Measurements from ENCODE around the gene OSMR. TPM values are rescaled to one million over a fixed set of nuclear protein-coding genes. Genes with fewer than 3 reads are reported as not detected.

The OSMR gene
- total and polyA plus RNA-seq, 2 experiments from 2014 or later, result 37.3 to 52.5 TPM

DNA sequence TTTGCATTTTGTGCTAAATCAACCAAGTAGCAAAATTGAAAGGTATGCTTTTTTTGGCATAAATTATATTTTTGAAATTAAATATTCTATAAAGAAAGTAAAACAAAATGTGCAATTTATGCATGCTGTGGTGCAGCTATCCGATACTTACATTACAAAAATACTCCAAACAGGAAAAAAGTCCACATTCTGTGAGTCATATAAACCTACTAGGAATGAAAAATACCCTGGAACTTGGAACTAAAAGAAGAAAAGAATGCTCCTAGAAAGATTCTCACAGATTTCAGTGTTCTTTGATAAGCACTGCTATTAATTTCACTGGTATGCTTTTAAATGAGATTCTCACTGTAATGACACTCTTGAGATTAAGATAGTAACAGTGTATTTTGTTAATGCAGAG lies 92.6 kb downstream of the OSMR start:
- H3K9ac ChIP-seq, result no peak overlapping the region

DNA sequence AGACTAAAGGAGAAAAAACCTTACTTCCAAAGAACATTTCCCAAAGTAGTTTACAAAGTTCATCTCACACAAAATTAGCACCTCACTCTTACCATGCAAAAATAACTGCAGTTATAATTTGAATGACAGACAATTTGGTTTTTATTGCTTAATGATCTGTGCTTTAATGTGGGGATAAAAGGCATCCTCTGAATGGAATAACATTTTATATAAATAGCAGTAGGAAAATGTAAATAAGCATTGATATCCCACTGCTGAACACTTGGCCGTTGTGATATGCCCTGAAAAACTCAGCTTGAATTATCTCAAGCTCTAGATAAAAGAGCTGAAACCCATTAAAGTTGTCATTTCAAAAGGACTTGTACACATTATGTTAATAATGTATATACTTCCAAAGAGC lies 93.2 kb downstream of the OSMR start:
- DNase-seq, result no peak
- Histone ChIP-seq H3K79me2 (ENCODE audit: insufficient read depth) (no peaks in the 10 kb centered on the region), H3K4me3 (no peak overlapping the region), H3K4me2 (ENCODE audit: unreplicated experiment) (no peak overlapping the region), H3K9ac (no peak overlapping the region), H3F3A (ENCODE audit: insufficient read depth) (peaks cover 33% of the 10 kb centered on the region), H3K27ac (no peak overlapping the region), H3K27me3 (replicated peaks; ENCODE audit: insufficient read depth) (no peaks in the 10 kb centered on the region), H4K20me1 (ENCODE audit: insufficient read depth) (no peaks in the 10 kb centered on the region), H3K4me1 (ENCODE audit: insufficient read depth) (peaks cover 17% of the 10 kb centered on the region), H3K9me3 (ENCODE audit: low read depth) (no peaks in the 10 kb centered on the region), H2AFZ (no peak overlapping the region), H3K36me3 (ENCODE audit: low read depth) (peaks cover 45% of the 10 kb centered on the region), H3K9me2 (ENCODE audit: insufficient read depth) (no peaks in the 10 kb centered on the region)
- TF ChIP-seq EZH2 (IDR thresholded peaks at IDR 0.05; ENCODE audit: insufficient read depth, poor library complexity, severe bottlenecking) (no peak), EZH2phosphoT487 (IDR thresholded peaks at IDR 0.05; ENCODE audit: insufficient read depth, low read depth) (no peak)
- 96 to 100% methylated on average over 1 of the region's 1 CpG for WGBS, 2 experiments (ENCODE audit: low coverage in 1 of 2, low lambda C conversion rate in 2 of 2, missing lambda C conversion rate in 2 of 2)
- in situ Hi-C loops (cut with MboI), result no loop called here

More for the DNA sequence above, 92.6 kb downstream of the OSMR start:
- Histone ChIP-seq H3K4me2 (ENCODE audit: unreplicated experiment) (no peak overlapping the region), H3K36me3 (ENCODE audit: low read depth) (peaks cover 49% of the 10 kb centered on the region), H3K9me3 (ENCODE audit: low read depth) (no peaks in the 10 kb centered on the region), H4K20me1 (ENCODE audit: insufficient read depth) (no peaks in the 10 kb centered on the region), H3K4me3 (no peak overlapping the region), H3K27me3 (replicated peaks; ENCODE audit: insufficient read depth) (no peaks in the 10 kb centered on the region), H3K4me1 (ENCODE audit: insufficient read depth) (peaks cover 17% of the 10 kb centered on the region), H3K9me2 (ENCODE audit: insufficient read depth) (no peaks in the 10 kb centered on the region), H3K79me2 (ENCODE audit: insufficient read depth) (no peaks in the 10 kb centered on the region), H2AFZ (no peak overlapping the region), H3F3A (ENCODE audit: insufficient read depth) (peaks cover 33% of the 10 kb centered on the region), H3K27ac (no peak overlapping the region)
- TF ChIP-seq EZH2 (IDR thresholded peaks at IDR 0.05; ENCODE audit: insufficient read depth, poor library complexity, severe bottlenecking), result no peak
- no peak for TF ChIP-seq EZH2phosphoT487 (IDR thresholded peaks at IDR 0.05; ENCODE audit: insufficient read depth, low read depth)
- DNase-seq, result peak; percentile 35
- in situ Hi-C loops (cut with MboI), result no loop called here
- 85 to 92% methylated on average over 1 of the region's 1 CpG for WGBS, 2 experiments (ENCODE audit: low coverage in 1 of 2, low lambda C conversion rate in 2 of 2, missing lambda C conversion rate in 2 of 2)

DNA sequence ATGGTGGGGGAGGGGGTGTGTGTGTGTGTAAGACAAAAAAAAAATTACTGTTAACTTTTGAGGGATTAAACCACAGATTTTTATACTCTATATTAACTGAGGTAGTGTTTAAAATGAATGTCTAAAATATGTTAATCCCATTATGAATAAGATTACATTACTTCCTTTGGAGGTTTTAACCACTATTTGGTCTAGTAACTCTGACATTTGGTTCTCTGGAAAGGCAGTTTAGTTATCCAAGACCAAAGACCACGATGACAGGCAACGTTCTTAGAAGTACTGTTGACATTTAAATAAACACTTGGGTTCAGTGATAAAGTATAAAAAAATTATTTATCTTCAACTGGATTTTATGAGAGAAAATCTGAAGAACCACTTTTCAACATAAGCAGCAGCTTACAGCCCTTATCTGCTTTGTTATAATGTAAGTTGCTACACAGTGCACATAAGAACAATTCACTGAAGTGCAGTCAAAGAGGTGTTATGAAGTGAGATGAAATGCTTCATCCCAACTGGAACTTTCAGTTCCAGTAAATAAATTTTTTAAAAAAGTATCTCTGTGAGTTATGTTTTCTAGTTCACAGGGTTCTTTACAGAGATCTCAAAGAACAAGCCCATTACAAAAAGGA lies 94.5 kb downstream of the OSMR start:
- H3K27ac ChIP-seq, result no peak overlapping the region
- H3K4me3 ChIP-seq, result no peak overlapping the region
- H4K20me1 ChIP-seq (ENCODE audit: insufficient read depth), result no peaks in the 10 kb centered on the region
- no peak overlapping the region for H3K4me2 ChIP-seq (ENCODE audit: unreplicated experiment)
- H3K79me2 ChIP-seq (ENCODE audit: insufficient read depth), result no peaks in the 10 kb centered on the region
- H3K36me3 ChIP-seq (ENCODE audit: low read depth), result peaks cover 43% of the 10 kb centered on the region
- in situ Hi-C loops (cut with MboI), result no loop called here
- H3K9me2 ChIP-seq (ENCODE audit: insufficient read depth), result no peaks in the 10 kb centered on the region
- no peak overlapping the region for H3K9ac ChIP-seq
- H3K9me3 ChIP-seq (ENCODE audit: low read depth), result no peaks in the 10 kb centered on the region
- DNase-seq, result no peak
- H2AFZ ChIP-seq, result no peak overlapping the region
- H3K27me3 ChIP-seq (replicated peaks; ENCODE audit: insufficient read depth), result no peaks in the 10 kb centered on the region
- peaks cover 17% of the 10 kb centered on the region for H3K4me1 ChIP-seq (ENCODE audit: insufficient read depth)
- WGBS, 2 experiments (ENCODE audit: low coverage in 1 of 2, low lambda C conversion rate in 2 of 2, missing lambda C conversion rate in 2 of 2), result 88 to 90% methylated on average over 2 of the region's 2 CpGs
- no peak for TF ChIP-seq EZH2 (IDR thresholded peaks at IDR 0.05; ENCODE audit: insufficient read depth, poor library complexity, severe bottlenecking)
- TF ChIP-seq EZH2phosphoT487 (IDR thresholded peaks at IDR 0.05; ENCODE audit: insufficient read depth, low read depth), result no peak
- H3F3A ChIP-seq (ENCODE audit: insufficient read depth), result peaks cover 33% of the 10 kb centered on the region

DNA sequence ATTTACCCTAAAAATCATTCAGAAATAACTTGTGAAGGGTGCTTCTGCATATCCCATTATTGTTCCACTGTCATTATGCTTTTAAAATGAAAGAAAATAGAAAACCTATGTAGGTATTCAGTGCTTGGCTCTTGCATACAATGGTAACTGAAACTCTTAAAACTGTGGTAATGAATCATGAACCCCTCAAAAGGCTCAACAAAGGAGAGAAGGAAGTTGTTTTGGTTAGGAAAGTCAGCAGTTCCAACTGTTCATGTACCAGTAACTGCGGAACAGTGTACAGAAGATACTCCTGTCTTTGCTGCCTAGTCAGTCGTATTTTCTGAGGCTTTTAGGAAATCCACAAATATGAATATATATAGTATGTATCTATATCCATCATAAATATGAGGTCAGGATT lies 96.1 kb downstream of the OSMR start:
- Histone ChIP-seq H3K9ac (no peak overlapping the region), H3F3A (ENCODE audit: insufficient read depth) (peaks cover 33% of the 10 kb centered on the region), H3K4me2 (ENCODE audit: unreplicated experiment) (no peak overlapping the region), H3K4me3 (no peak overlapping the region), H3K9me2 (ENCODE audit: insufficient read depth) (no peaks in the 10 kb centered on the region), H3K4me1 (ENCODE audit: insufficient read depth) (peaks cover 13% of the 10 kb centered on the region), H2AFZ (no peak overlapping the region), H4K20me1 (ENCODE audit: insufficient read depth) (no peaks in the 10 kb centered on the region), H3K27ac (no peak overlapping the region), H3K36me3 (ENCODE audit: low read depth) (peaks cover 40% of the 10 kb centered on the region), H3K9me3 (ENCODE audit: low read depth) (no peaks in the 10 kb centered on the region), H3K27me3 (replicated peaks; ENCODE audit: insufficient read depth) (no peaks in the 10 kb centered on the region), H3K79me2 (ENCODE audit: insufficient read depth) (no peaks in the 10 kb centered on the region)
- no peak for DNase-seq
- in situ Hi-C loops (cut with MboI), result no loop called here
- TF ChIP-seq EZH2 (IDR thresholded peaks at IDR 0.05; ENCODE audit: insufficient read depth, poor library complexity, severe bottlenecking), result no peak
- WGBS, 2 experiments (ENCODE audit: low coverage in 1 of 2, low lambda C conversion rate in 2 of 2, missing lambda C conversion rate in 2 of 2), result 97 to 100% methylated on average over 2 of the region's 2 CpGs

DNA sequence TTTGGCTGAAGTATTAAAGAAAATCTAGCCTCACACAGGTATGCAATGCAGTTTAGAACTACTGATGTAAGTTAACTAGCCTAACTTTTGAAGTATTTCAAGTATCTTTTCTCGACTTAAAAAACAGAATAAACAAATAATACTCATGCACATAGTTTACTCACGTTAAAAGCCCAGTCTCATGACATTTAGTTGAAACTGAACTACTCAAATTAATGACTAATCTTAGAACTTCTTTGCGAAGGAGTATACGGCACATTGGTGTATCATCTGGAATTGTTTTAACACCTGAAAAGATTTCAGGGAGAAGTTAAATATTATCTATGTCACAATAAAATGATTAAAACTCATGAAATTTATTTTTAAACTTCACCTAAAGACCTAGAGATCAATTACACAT lies 98.5 kb downstream of the OSMR start:
- no peaks in the 10 kb centered on the region for H3K9me3 ChIP-seq (ENCODE audit: low read depth)
- H3K4me1 ChIP-seq (ENCODE audit: insufficient read depth), result peaks cover 19% of the 10 kb centered on the region
- H4K20me1 ChIP-seq (ENCODE audit: insufficient read depth), result no peaks in the 10 kb centered on the region
- TF ChIP-seq EZH2 (IDR thresholded peaks at IDR 0.05; ENCODE audit: insufficient read depth, poor library complexity, severe bottlenecking) (no peak), EZH2phosphoT487 (IDR thresholded peaks at IDR 0.05; ENCODE audit: insufficient read depth, low read depth) (no peak)
- H3K27me3 ChIP-seq (replicated peaks; ENCODE audit: insufficient read depth), result no peaks in the 10 kb centered on the region
- H3K4me2 ChIP-seq (ENCODE audit: unreplicated experiment), result no peak overlapping the region
- in situ Hi-C loops (cut with MboI), result no loop called here
- H3K79me2 ChIP-seq (ENCODE audit: insufficient read depth), result no peaks in the 10 kb centered on the region
- H3F3A ChIP-seq (ENCODE audit: insufficient read depth), result peaks cover 37% of the 10 kb centered on the region
- no peak overlapping the region for H3K4me3 ChIP-seq
- H3K9me2 ChIP-seq (ENCODE audit: insufficient read depth), result no peaks in the 10 kb centered on the region
- 95 to 98% methylated on average over 4 of the region's 4 CpGs for WGBS, 2 experiments (ENCODE audit: low coverage in 1 of 2, low lambda C conversion rate in 2 of 2, missing lambda C conversion rate in 2 of 2)
- no peak overlapping the region for H2AFZ ChIP-seq
- no peak for DNase-seq
- no peak overlapping the region for H3K9ac ChIP-seq
- no peak overlapping the region for H3K27ac ChIP-seq
- peaks cover 47% of the 10 kb centered on the region for H3K36me3 ChIP-seq (ENCODE audit: low read depth)

All from GM23248 (cell line).